PFSK-1 (cell line): ENCODE results near the gene PKP1.

Experiments used
- FOXP2 ChIP-seq: optimal IDR thresholded peaks from 2 replicates; pipeline ENCODE3; 2011; ENCODE audit warnings: borderline replicate concordance, control low read depth, inconsistent platforms; ENCODE audit not compliant: insufficient read depth; ENCODE audit errors: extremely low read length, extremely low read depth
- POLR2AphosphoS5 ChIP-seq: IDR thresholded peaks from 2 replicates; pipeline ENCODE4 v1.6.1; 2012; ENCODE audit warnings: low read depth, mild to moderate bottlenecking, control low read depth, low read length, moderate library complexity
- SIN3A ChIP-seq: IDR thresholded peaks from 2 replicates; pipeline ENCODE4 v1.6.1; 2012; ENCODE audit warnings: mild to moderate bottlenecking, low read length, moderate library complexity, borderline replicate concordance; ENCODE audit not compliant: insufficient read depth
- TAF1 ChIP-seq: IDR thresholded peaks from 2 replicates; pipeline ENCODE4 v1.6.1; 2012; ENCODE audit warnings: low read length, control low read depth, borderline replicate concordance; ENCODE audit not compliant: insufficient read depth
- TF ChIP-seq, protein P1 (sequence below), 2 experiments: IDR thresholded peaks; 2 replicates each; pipeline versions ENCODE4 v1.6.1 to v1.8.0; 2011 to 2012; ENCODE audit warnings: low read depth in 2 of 2, low read length in 2 of 2, control low read depth in 1 of 2, inconsistent platforms in 1 of 2, mild to moderate bottlenecking in 1 of 2, moderate library complexity in 1 of 2; ENCODE audit not compliant: insufficient read depth in 1 of 2

DNA sequence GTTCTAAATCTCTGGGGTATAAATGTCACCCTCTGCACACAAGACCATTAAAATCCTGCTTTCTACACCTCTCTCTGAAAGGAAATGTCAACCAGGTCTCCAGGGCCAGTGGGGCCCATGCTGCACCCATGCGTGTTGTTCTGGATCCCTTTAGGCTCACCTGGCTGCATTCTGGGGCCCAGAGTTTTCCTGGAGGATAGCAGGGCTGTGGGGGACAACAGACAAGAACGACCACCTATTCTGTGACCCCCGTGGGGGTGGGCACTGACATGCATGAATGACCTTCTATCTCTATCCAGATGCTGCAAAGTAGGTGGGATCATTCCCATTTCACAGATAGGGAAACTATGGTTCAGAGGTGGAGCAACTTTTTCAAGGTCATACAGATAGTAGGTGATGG is 52.6 kb downstream of the PKP1 start:
- TF ChIP-seq POLR2AphosphoS5 (no peak), TAF1 (no peak), SIN3A (no peak), FOXP2 (no peak)
- TF ChIP-seq, protein P1, sequence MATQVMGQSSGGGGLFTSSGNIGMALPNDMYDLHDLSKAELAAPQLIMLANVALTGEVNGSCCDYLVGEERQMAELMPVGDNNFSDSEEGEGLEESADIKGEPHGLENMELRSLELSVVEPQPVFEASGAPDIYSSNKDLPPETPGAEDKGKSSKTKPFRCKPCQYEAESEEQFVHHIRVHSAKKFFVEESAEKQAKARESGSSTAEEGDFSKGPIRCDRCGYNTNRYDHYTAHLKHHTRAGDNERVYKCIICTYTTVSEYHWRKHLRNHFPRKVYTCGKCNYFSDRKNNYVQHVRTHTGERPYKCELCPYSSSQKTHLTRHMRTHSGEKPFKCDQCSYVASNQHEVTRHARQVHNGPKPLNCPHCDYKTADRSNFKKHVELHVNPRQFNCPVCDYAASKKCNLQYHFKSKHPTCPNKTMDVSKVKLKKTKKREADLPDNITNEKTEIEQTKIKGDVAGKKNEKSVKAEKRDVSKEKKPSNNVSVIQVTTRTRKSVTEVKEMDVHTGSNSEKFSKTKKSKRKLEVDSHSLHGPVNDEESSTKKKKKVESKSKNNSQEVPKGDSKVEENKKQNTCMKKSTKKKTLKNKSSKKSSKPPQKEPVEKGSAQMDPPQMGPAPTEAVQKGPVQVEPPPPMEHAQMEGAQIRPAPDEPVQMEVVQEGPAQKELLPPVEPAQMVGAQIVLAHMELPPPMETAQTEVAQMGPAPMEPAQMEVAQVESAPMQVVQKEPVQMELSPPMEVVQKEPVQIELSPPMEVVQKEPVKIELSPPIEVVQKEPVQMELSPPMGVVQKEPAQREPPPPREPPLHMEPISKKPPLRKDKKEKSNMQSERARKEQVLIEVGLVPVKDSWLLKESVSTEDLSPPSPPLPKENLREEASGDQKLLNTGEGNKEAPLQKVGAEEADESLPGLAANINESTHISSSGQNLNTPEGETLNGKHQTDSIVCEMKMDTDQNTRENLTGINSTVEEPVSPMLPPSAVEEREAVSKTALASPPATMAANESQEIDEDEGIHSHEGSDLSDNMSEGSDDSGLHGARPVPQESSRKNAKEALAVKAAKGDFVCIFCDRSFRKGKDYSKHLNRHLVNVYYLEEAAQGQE (IDR thresholded peaks at IDR 0.05; ENCODE audit: insufficient read depth in 1 of 2, low read depth in 2 of 2, low read length in 2 of 2): no peak
